Trophoblast cell (in vitro differentiated cells and primary cell): ENCODE results near the gene TPT1.
A peak's percentile ranks its signal among the peaks of the same experiment; 100 is the strongest.
"Not testable (repeated sequence)": the region's sequence is repeated elsewhere in the genome, so short reads cannot be mapped to it uniquely, and the experiment has no call there.

Source experiments
- DNase-seq, 2 donors: peaks; one replicate each; pipeline ENCODE4 v3.0.0-alpha.2; 2016
- H2AFZ ChIP-seq: 2 replicates; pipeline ENCODE4 v1.6.1; 2013; ENCODE audit warnings: low read length, moderate library complexity, mild to moderate bottlenecking; ENCODE audit not compliant: insufficient read depth, poor library complexity
- H2AK5ac ChIP-seq: 2 replicates; pipeline ENCODE4 v1.6.1; 2013; ENCODE audit warnings: mild to moderate bottlenecking, low read length
- H2BK120ac ChIP-seq: 2 replicates; pipeline ENCODE4 v1.6.1; 2013; ENCODE audit warnings: low read length, mild to moderate bottlenecking, moderate library complexity; ENCODE audit not compliant: insufficient read depth, poor library complexity
- H2BK12ac ChIP-seq: 2 replicates; pipeline ENCODE4 v1.6.1; 2013; ENCODE audit warnings: mild to moderate bottlenecking, low read length, moderate library complexity
- H2BK5ac ChIP-seq: 2 replicates; pipeline ENCODE4 v1.6.1; 2013; ENCODE audit warnings: low read length, low read depth, moderate library complexity, mild to moderate bottlenecking; ENCODE audit not compliant: poor library complexity
- H3K14ac ChIP-seq: 2 replicates; pipeline ENCODE4 v1.6.1; 2013; ENCODE audit warnings: mild to moderate bottlenecking, low read length
- H3K18ac ChIP-seq: 2 replicates; pipeline ENCODE4 v1.6.1; 2013; ENCODE audit warnings: mild to moderate bottlenecking, low read length
- H3K23ac ChIP-seq: 2 replicates; pipeline ENCODE4 v1.6.1; 2013; ENCODE audit warnings: low read length
- H3K27ac ChIP-seq: 2 replicates; pipeline ENCODE4 v1.5.1; 2013; ENCODE audit warnings: low read depth, mild to moderate bottlenecking, inconsistent platforms, low read length, moderate library complexity
- H3K27me3 ChIP-seq: 2 replicates; pipeline ENCODE4 v1.6.1; 2013; ENCODE audit warnings: inconsistent platforms, mild to moderate bottlenecking, low read length, moderate library complexity; ENCODE audit not compliant: insufficient read depth
- H3K36me3 ChIP-seq, 2 experiments: 1 replicate in 1 of 2; 2 replicates in 1 of 2; pipeline ENCODE4 v1.6.1; 2013; ENCODE audit warnings: low read length in 2 of 2, mild to moderate bottlenecking in 2 of 2, moderate library complexity in 1 of 2; ENCODE audit not compliant: insufficient read depth in 2 of 2, control insufficient read depth in 1 of 2
- H3K4ac ChIP-seq: 2 replicates; pipeline ENCODE4 v1.6.1; 2013; ENCODE audit warnings: low read depth, mild to moderate bottlenecking, low read length, moderate library complexity
- H3K4me1 ChIP-seq, 2 experiments: 1 replicate in 1 of 2; 2 replicates in 1 of 2; pipeline ENCODE4 v1.6.1; 2013; ENCODE audit warnings: low read length in 2 of 2, mild to moderate bottlenecking in 2 of 2, moderate library complexity in 1 of 2; ENCODE audit not compliant: insufficient read depth in 2 of 2, control insufficient read depth in 1 of 2
- H3K4me2 ChIP-seq: 2 replicates; pipeline ENCODE4 v1.6.1; 2013; ENCODE audit warnings: inconsistent platforms, mild to moderate bottlenecking, low read length, moderate library complexity
- H3K4me3 ChIP-seq: 2 replicates; pipeline ENCODE4 v1.5.1; 2013; ENCODE audit warnings: mild to moderate bottlenecking, low read depth, low read length, inconsistent platforms
- H3K79me1 ChIP-seq: one replicate; pipeline ENCODE4 v1.6.1; 2013; ENCODE audit warnings: low read length
- H3K79me2 ChIP-seq: 2 replicates; pipeline ENCODE4 v1.6.1; 2013; ENCODE audit warnings: low read length, mild to moderate bottlenecking; ENCODE audit not compliant: control insufficient read depth, insufficient read depth, poor library complexity
- H3K9ac ChIP-seq: 2 replicates; pipeline ENCODE4 v1.6.1; 2013; ENCODE audit warnings: mild to moderate bottlenecking, low read length
- H3K9me3 ChIP-seq: 2 replicates; pipeline ENCODE4 v1.6.1; 2013; ENCODE audit warnings: low read depth, mild to moderate bottlenecking, control low read depth, inconsistent platforms, low read length; ENCODE audit not compliant: insufficient read depth
- H4K12ac ChIP-seq: 2 replicates; pipeline ENCODE4 v1.6.1; 2013; ENCODE audit warnings: low read depth, mild to moderate bottlenecking, low read length, moderate library complexity
- H4K8ac ChIP-seq: 2 replicates; pipeline ENCODE4 v1.6.1; 2013; ENCODE audit warnings: low read depth, mild to moderate bottlenecking, low read length, moderate library complexity
- H4K91ac ChIP-seq: one replicate; pipeline ENCODE4 v1.6.1; 2013; ENCODE audit warnings: low read depth, mild to moderate bottlenecking, low read length, moderate library complexity
- WGBS: extraction: QIAGEN DNeasy Blood & Tissue Kit; methylation state at CpG from one replicate; pipeline ENCODE4 v1.1.7; 2013; ENCODE audit warnings: missing lambda C conversion rate; ENCODE audit not compliant: insufficient read length, insufficient coverage; ENCODE audit errors: extremely low coverage; 5-methylcytosine and 5-hydroxymethylcytosine counted together

The TPT1 gene

GRCh38 chr13:45352031-45352430 lies 11.0 kb upstream of the TPT1 start:
- Histone ChIP-seq H3K27me3 (no peaks in the 10 kb centered on the region), H2BK12ac (no peak overlapping the region), H3K9ac (no peak overlapping the region), H2AFZ (no peak overlapping the region), H4K12ac (no peak overlapping the region), H3K4me2 (no peak overlapping the region), H3K27ac (no peak overlapping the region), H3K4me3 (no peak overlapping the region), H3K14ac (no peak overlapping the region), H2BK5ac (no peak overlapping the region), H3K9me3 (no peaks in the 10 kb centered on the region), H3K79me2 (no peaks in the 10 kb centered on the region), H3K23ac (no peak overlapping the region), H3K4ac (no peak overlapping the region), H4K8ac (no peak overlapping the region), H3K36me3 (peaks cover 21 to 28% of the 10 kb centered on the region in 2 experiments), H2AK5ac (no peak overlapping the region), H3K18ac (no peak overlapping the region), H3K79me1 (no peaks in the 10 kb centered on the region), H2BK120ac (no peak overlapping the region), H3K4me1 (no peaks in the 10 kb centered on the region), H4K91ac (no peak overlapping the region)
- WGBS = no CpG with 5 or more reads among the region's 10 CpGs
- peak; percentile 44 to 53 for DNase-seq

GRCh38 chr13:45350152-45350551 lies 9.2 kb upstream of the TPT1 start:
- no peak overlapping the region for H3K14ac ChIP-seq
- H4K8ac ChIP-seq = no peak overlapping the region
- H3K18ac ChIP-seq = no peak overlapping the region
- no peak overlapping the region for H4K91ac ChIP-seq
- no peak overlapping the region for H2BK5ac ChIP-seq
- no peaks in the 10 kb centered on the region for H3K79me1 ChIP-seq
- peaks cover 26 to 30% of the 10 kb centered on the region in 2 experiments for H3K36me3 ChIP-seq
- H3K4me2 ChIP-seq = no peak overlapping the region
- no peak for DNase-seq
- no peak overlapping the region for H3K4ac ChIP-seq
- no peaks in the 10 kb centered on the region for H3K27me3 ChIP-seq
- no peaks in the 10 kb centered on the region for H3K9me3 ChIP-seq
- WGBS = no CpG with 5 or more reads among the region's 8 CpGs
- H2AFZ ChIP-seq = no peak overlapping the region
- no peak overlapping the region for H4K12ac ChIP-seq
- H2AK5ac ChIP-seq = no peak overlapping the region
- no peak overlapping the region for H3K4me3 ChIP-seq
- H2BK120ac ChIP-seq = no peak overlapping the region
- H3K79me2 ChIP-seq = no peaks in the 10 kb centered on the region
- no peak overlapping the region for H3K9ac ChIP-seq
- H2BK12ac ChIP-seq = no peak overlapping the region
- no peaks in the 10 kb centered on the region for H3K4me1 ChIP-seq
- H3K27ac ChIP-seq = no peak overlapping the region
- H3K23ac ChIP-seq = no peak overlapping the region

- Histone ChIP-seq H3K4ac (no peak overlapping the region), H3K36me3 (peaks cover 25 to 33% of the 10 kb centered on the region in 2 experiments), H3K79me1 (no peaks in the 10 kb centered on the region), H3K4me2 (no peak overlapping the region), H2BK120ac (no peak overlapping the region), H4K8ac (no peak overlapping the region), H3K4me1 (no peaks in the 10 kb centered on the region), H3K27me3 (no peaks in the 10 kb centered on the region), H3K23ac (no peak overlapping the region), H2BK5ac (no peak overlapping the region), H3K9ac (no peak overlapping the region), H3K4me3 (no peak overlapping the region), H3K14ac (no peak overlapping the region), H3K79me2 (no peaks in the 10 kb centered on the region), H4K12ac (no peak overlapping the region), H2AK5ac (no peak overlapping the region), H3K18ac (no peak overlapping the region), H3K27ac (no peak overlapping the region), H4K91ac (no peak overlapping the region), H2AFZ (no peak overlapping the region), H3K9me3 (no peaks in the 10 kb centered on the region), H2BK12ac (no peak overlapping the region)
- WGBS = no CpG with 5 or more reads among the region's 2 CpGs
- DNase-seq = no peak
Measured at GRCh38 chr13:45349438-45349837, 8.5 kb upstream of the TPT1 start.

DNA sequence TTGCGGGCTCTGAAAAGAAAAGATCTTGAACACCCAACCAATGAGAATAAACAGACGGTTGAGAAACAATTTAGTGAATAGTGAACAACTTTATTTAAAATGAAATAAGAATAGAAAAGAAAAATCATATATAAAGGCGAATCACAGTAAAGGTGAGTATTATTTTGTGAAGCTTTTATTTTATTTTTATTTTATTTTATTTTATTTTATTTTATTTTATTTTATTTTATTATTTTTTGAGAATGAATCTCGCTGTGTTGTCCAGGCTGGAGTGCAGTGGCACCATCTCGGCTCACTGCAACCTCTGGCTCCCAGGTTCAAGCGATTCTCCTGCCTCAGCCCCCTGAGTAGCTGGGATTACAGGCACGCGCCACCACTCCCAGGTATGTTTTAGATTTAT lies 3.1 kb upstream of the TPT1 start:
- not testable (repeated sequence) for H3K9me3 ChIP-seq, H2BK5ac ChIP-seq, H2AK5ac ChIP-seq, H4K12ac ChIP-seq, H3K4me1 ChIP-seq, H3K9ac ChIP-seq, H3K4me3 ChIP-seq, H3K14ac ChIP-seq, H4K91ac ChIP-seq, H2BK12ac ChIP-seq, H3K27me3 ChIP-seq, H4K8ac ChIP-seq, H3K27ac ChIP-seq, H3K4ac ChIP-seq, H3K18ac ChIP-seq, H2BK120ac ChIP-seq, DNase-seq, H3K23ac ChIP-seq, H2AFZ ChIP-seq, H3K4me2 ChIP-seq
- H3K36me3 ChIP-seq = peaks cover 18 to 22% of the 10 kb centered on the region in 2 experiments
- no CpG with 5 or more reads among the region's 8 CpGs for WGBS
- H3K79me1 ChIP-seq = peaks cover 10% of the 10 kb centered on the region
- peaks cover 14% of the 10 kb centered on the region for H3K79me2 ChIP-seq
